ENCODE measurements around the gene TUBA1A. TPM values are rescaled to one million over a fixed set of nuclear protein-coding genes. Genes with fewer than 3 reads are reported as not detected.
"Not testable (repeated sequence)": the region's sequence is repeated elsewhere in the genome, so short reads cannot be mapped to it uniquely, and the experiment has no call there.

The TUBA1A gene
- total RNA-seq, 4 donors from 2014 or later, result 14.7 to 68.0 (median 25.1) TPM

DNA sequence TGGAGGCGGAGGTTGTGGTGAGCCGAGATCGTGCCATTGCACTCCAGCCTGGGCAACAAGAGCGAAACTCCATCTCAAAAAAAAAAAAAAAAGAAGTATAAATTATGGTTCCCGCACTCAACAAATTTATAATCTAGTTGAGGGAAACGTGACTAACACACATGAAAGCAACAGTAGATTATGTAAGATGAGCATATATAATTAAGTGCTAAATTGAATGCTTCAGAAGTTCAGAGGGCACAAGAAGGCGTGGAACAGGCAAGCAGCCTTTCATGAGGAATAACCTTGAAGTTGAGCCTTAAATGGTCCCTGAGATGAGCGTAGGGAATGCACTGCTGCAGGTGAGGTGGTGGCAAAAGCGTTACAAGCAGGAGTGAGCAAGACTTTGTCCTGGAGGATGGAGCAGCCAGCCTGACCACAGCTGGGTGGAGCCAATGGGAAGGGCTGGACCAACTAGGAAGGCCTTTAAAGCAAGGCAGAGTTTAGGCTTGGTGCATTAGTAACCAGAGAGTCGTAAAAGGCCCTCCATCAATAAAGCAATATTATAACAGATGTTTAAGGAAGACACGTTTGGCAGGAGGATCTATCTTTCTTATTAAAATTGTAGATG is 30.6 kb upstream of the TUBA1A start:
- no peak overlapping the region for H3K4me3 ChIP-seq
- ATAC-seq (no peak), DNase-seq (no peak)
- no peaks in the 10 kb centered on the region for H3K9me3 ChIP-seq
- no peak for TF ChIP-seq POLR2A (IDR thresholded peaks at IDR 0.05)
- TF ChIP-seq, protein P1, sequence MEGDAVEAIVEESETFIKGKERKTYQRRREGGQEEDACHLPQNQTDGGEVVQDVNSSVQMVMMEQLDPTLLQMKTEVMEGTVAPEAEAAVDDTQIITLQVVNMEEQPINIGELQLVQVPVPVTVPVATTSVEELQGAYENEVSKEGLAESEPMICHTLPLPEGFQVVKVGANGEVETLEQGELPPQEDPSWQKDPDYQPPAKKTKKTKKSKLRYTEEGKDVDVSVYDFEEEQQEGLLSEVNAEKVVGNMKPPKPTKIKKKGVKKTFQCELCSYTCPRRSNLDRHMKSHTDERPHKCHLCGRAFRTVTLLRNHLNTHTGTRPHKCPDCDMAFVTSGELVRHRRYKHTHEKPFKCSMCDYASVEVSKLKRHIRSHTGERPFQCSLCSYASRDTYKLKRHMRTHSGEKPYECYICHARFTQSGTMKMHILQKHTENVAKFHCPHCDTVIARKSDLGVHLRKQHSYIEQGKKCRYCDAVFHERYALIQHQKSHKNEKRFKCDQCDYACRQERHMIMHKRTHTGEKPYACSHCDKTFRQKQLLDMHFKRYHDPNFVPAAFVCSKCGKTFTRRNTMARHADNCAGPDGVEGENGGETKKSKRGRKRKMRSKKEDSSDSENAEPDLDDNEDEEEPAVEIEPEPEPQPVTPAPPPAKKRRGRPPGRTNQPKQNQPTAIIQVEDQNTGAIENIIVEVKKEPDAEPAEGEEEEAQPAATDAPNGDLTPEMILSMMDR (IDR thresholded peaks at IDR 0.05 in 4 of 5, conservative IDR thresholded peaks at IDR 0.05 in 1 of 5), result no peak
- H3K4me1 ChIP-seq, result peaks cover 8 to 15% of the 10 kb centered on the region in 2 donors
- in situ Hi-C loops (cut with MboI; ENCODE audit: low sequenced_read_pairs in 4 of 4), result no loop called here
- intact Hi-C loops (cut with DNase I; ENCODE audit: low total_unique reads), result no loop called here
- H3K27me3 ChIP-seq, result no peaks in the 10 kb centered on the region
- no peak overlapping the region for H3K27ac ChIP-seq
- H3K36me3 ChIP-seq, result no peaks in the 10 kb centered on the region

DNA sequence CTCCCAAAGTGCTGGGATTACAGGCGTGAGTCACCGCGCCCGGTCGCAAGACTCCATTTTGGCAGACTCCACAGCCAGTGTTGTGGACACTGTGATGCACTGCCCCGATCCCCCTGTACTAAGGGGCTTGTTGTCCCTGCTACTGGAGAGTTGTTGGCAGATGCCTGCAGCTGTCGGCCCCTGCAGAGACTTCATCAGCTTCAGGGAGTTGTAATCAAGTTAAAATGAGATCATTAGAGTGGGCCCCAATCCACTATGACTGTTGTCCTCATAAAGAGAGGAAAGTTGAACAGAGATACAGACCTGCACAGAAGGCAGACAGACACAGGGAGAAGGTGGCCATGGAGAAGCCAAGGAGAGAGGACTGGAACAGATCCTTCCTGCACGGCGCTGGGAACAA is 23.7 kb upstream of the TUBA1A start:
- Histone ChIP-seq H3K27me3 (no peaks in the 10 kb centered on the region), H3K9me3 (no peaks in the 10 kb centered on the region), H3K4me1 (peaks cover 8% of the 10 kb centered on the region in 2 donors), H3K27ac (no peak overlapping the region), H3K36me3 (no peaks in the 10 kb centered on the region), H3K4me3 (no peak overlapping the region)
- in situ Hi-C loops (cut with MboI; ENCODE audit: low sequenced_read_pairs in 4 of 4) (no loop called here), intact Hi-C loops (cut with DNase I; ENCODE audit: low total_unique reads) (no loop called here)
- DNase-seq (no peak), ATAC-seq (no peak)
- TF ChIP-seq POLR2A (IDR thresholded peaks at IDR 0.05), result no peak
- TF ChIP-seq, protein P1 (IDR thresholded peaks at IDR 0.05 in 4 of 5, conservative IDR thresholded peaks at IDR 0.05 in 1 of 5), result no peak

DNA sequence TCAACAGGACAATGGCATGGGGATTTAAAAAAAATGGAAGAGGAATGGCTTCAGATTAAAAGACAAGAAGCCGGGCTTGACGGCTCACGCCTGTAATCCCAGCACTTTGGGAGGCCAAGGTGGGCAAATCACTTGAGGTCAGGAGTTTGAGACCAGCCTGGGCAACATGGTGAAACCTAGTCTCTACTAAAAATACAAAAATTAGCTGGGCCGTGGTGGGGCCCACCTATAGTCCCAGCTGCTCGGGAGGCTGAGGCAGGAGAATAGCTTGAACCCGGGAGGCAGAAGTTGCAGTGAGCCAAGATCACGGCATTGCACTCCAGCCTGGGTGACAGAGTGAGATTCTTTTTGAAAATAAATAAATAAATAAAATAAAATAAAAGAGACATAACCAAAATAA is 21.8 kb upstream of the TUBA1A start:
- H3K27ac ChIP-seq; H3K4me1 ChIP-seq; ATAC-seq; H3K36me3 ChIP-seq; H3K9me3 ChIP-seq; H3K27me3 ChIP-seq; DNase-seq; H3K4me3 ChIP-seq; in situ Hi-C loops (cut with MboI; ENCODE audit: low sequenced_read_pairs in 4 of 4); intact Hi-C loops (cut with DNase I; ENCODE audit: low total_unique reads): not testable (repeated sequence)

DNA sequence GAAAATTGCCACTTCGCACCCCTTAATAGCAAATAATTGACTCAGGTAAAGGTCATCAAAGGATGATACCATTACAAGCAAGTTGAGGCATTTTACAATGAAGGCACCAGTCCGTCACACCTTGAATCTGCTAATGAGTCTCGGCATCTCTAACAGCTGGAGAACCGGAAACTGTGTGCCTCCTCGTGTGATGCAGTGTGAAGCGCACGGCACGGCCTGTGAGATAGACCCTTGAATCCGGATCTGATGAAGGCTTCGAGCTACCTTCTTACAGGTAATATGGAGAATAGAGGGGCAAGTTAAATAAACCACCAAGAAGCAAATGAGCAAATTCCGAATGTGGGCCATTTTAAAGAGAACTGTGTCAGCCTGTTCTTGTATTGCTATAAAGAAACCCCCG is 19.8 kb upstream of the TUBA1A start:
- H3K27me3 ChIP-seq, result no peaks in the 10 kb centered on the region
- H3K4me1 ChIP-seq, result no peaks in the 10 kb centered on the region
- ATAC-seq, result no peak
- H3K27ac ChIP-seq, result no peak overlapping the region
- DNase-seq, result no peak
- H3K9me3 ChIP-seq, result no peaks in the 10 kb centered on the region
- in situ Hi-C loops (cut with MboI; ENCODE audit: low sequenced_read_pairs in 4 of 4) (no loop called here), intact Hi-C loops (cut with DNase I; ENCODE audit: low total_unique reads) (no loop called here)
- no peak overlapping the region for H3K4me3 ChIP-seq
- TF ChIP-seq, protein P1 (IDR thresholded peaks at IDR 0.05 in 4 of 5, conservative IDR thresholded peaks at IDR 0.05 in 1 of 5), result no peak
- no peak for TF ChIP-seq POLR2A (IDR thresholded peaks at IDR 0.05)
- H3K36me3 ChIP-seq, result no peaks in the 10 kb centered on the region

DNA sequence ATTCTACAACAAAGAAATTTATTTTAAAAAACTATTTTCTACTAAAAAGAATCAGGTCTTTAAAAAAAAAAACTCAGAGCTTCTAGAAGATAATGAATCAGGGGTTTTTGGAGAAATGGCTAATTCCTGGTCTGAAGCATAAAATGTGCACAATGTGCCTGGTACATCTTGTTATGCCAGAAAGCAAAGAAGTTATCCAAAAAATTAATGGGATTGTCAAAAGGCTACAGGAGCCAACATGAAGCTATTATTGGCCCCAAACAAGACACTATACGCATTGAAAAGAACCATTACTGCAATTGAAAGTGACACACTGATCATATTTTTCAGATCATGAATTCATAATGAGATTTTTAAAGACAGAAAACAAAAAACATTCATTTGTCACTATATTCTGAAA is 19.3 kb upstream of the TUBA1A start:
- Histone ChIP-seq H3K9me3 (no peaks in the 10 kb centered on the region), H3K4me3 (no peak overlapping the region), H3K27me3 (no peaks in the 10 kb centered on the region), H3K27ac (no peak overlapping the region), H3K36me3 (no peaks in the 10 kb centered on the region), H3K4me1 (no peaks in the 10 kb centered on the region)
- TF ChIP-seq, protein P1 (IDR thresholded peaks at IDR 0.05 in 4 of 5, conservative IDR thresholded peaks at IDR 0.05 in 1 of 5), result no peak
- no peak for TF ChIP-seq POLR2A (IDR thresholded peaks at IDR 0.05)
- DNase-seq (no peak), ATAC-seq (no peak)
- intact Hi-C loops (cut with DNase I; ENCODE audit: low total_unique reads) (no loop called here), in situ Hi-C loops (cut with MboI; ENCODE audit: low sequenced_read_pairs in 4 of 4) (no loop called here)

Data from gastrocnemius medialis (tissue), 4 donors.